ENCODE data around the gene NAGA. TPM values are rescaled to one million over a fixed set of nuclear protein-coding genes. Genes with fewer than 3 reads are reported as not detected.

The NAGA gene
- total RNA-seq, 4 donors from 2014 or later, result 48.3 to 120 (median 96.0) TPM

DNA sequence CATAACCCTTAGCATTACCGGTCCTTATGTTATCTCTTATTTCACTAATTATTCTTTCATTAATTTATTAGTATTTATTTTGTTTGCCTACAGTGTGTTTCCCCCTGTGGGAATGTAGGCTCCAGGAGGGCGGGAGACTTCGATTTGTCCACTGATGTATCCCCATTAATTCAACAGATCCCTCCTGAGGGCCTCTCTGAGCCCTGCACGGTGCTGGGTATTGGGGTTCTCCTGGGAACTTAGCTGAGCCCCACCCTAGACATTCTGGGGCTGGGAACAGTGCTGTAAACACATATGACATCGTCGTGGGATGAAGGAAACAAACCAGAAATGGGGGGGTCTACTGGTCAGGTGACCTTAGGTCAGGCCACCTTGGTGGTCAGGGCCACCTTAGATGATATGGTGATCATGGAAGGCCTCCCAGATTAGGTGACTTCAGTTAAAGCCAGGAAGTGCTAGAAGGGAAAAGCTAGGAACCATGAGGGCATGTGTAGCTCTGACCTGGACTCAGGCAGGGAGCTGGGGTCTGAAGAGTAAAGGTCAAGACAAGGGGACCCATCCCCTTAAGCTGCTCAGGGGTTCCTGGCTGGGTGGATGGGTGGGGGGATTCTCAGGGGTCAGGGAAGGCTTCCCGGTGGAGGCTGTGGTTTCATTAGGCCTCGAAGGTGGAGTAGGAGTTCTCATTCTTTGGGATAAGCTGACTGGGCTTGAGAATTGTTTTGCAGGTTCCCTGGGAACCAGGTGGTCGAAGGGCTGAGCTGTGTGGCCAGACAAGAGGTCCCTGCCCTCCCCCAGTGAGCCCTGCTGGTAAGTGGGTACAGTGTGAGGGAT lies 4.4 kb upstream of the NAGA start:
- no peak for DNase-seq
- in situ Hi-C loops (cut with MboI; ENCODE audit: low pct_ligation_motif_present in 1 of 4, low pct_unique_long_range_greater_than_20kb in 1 of 4, low sequenced_read_pairs in 3 of 4), result no loop called here
- Histone ChIP-seq H3K4me1 (peaks cover 29 to 47% (median 40%) of the 10 kb centered on the region in 4 donors), H3K9me3 (no peaks in the 10 kb centered on the region), H3K27me3 (no peaks in the 10 kb centered on the region), H3K27ac (peak overlapping the region; percentile 90 to 94 (median 92)), H3K4me3 (peak overlapping the region; percentile 63 to 81 (median 70)), H3K36me3 (no peaks in the 10 kb centered on the region)
- TF ChIP-seq, protein P1, sequence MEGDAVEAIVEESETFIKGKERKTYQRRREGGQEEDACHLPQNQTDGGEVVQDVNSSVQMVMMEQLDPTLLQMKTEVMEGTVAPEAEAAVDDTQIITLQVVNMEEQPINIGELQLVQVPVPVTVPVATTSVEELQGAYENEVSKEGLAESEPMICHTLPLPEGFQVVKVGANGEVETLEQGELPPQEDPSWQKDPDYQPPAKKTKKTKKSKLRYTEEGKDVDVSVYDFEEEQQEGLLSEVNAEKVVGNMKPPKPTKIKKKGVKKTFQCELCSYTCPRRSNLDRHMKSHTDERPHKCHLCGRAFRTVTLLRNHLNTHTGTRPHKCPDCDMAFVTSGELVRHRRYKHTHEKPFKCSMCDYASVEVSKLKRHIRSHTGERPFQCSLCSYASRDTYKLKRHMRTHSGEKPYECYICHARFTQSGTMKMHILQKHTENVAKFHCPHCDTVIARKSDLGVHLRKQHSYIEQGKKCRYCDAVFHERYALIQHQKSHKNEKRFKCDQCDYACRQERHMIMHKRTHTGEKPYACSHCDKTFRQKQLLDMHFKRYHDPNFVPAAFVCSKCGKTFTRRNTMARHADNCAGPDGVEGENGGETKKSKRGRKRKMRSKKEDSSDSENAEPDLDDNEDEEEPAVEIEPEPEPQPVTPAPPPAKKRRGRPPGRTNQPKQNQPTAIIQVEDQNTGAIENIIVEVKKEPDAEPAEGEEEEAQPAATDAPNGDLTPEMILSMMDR (IDR thresholded peaks at IDR 0.05), result no peak
- TF ChIP-seq EP300 (IDR thresholded peaks at IDR 0.05; ENCODE audit: low read depth) (no peak), POLR2A (IDR thresholded peaks at IDR 0.05) (no peak), POLR2AphosphoS5 (IDR thresholded peaks at IDR 0.05) (no peak)
- intact Hi-C loops (cut with DNase I; ENCODE audit: low total_unique reads), result no loop called here
- WGBS, 2 donors (ENCODE audit: low coverage in 1 of 2), result 61 to 65% methylated on average over 3 to 9 of the region's 9 CpGs

DNA sequence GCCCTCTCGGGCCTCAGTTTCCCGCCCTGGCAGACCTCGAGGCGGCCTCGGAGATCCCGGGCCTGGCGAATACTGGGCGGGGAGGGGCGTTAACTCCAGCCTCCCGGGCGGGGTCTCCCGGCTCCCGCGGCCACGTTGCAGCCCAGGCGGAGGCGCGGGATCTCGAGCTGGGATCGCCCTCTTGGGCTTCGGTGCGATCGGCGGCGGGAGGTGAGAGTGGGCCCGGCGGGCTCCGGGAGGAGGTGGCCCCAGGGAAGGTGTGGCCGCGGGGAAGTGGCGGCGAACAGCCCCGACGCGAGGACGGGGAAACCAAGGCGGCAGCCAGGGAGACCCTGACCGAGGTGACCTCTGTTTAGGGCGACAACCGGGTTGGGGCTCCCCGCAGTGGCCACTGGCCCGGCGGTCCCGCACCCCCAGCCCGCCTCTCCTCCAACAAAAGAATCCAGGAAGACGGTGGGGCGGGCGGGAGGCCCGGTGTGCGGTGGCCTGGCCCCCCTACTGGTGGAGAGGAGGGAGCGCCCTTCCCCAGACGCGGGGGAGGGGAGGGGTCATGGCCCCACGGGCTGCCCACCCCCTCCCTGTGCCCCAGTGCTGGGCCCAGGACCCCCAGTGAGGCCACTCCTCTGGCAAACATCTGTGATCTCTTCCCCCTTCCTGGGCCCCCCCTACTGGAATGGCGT lies 3.7 kb upstream of the NAGA start, which contains the start of gene PHETA2:
TSS of gene PHETA2 (plus strand) at position 117 of the 680 bp plus-strand sequence. CDS start 3,046 bp downstream, outside the sequence.
- WGBS, 2 donors (ENCODE audit: low coverage in 1 of 2), result 0 to 3% methylated on average over 1 to 25 of the region's 55 CpGs
- H3K27ac ChIP-seq, result peak within 1 kb of the TSS; percentile 90 to 94 (median 92)
- no peaks in the 10 kb centered on the region for H3K36me3 ChIP-seq
- peak within 1 kb of the TSS; percentile 63 to 81 (median 70) for H3K4me3 ChIP-seq
- no peaks in the 10 kb centered on the region for H3K9me3 ChIP-seq
- no peaks in the 10 kb centered on the region for H3K27me3 ChIP-seq
- in situ Hi-C loops (cut with MboI; ENCODE audit: low pct_ligation_motif_present in 1 of 4, low pct_unique_long_range_greater_than_20kb in 1 of 4, low sequenced_read_pairs in 3 of 4) (no loop called here), intact Hi-C loops (cut with DNase I; ENCODE audit: low total_unique reads) (no loop called here)
- TF ChIP-seq EP300 (IDR thresholded peaks at IDR 0.05; ENCODE audit: low read depth) (no peak), POLR2A (IDR thresholded peaks at IDR 0.05) (peak; percentile 55), POLR2AphosphoS5 (IDR thresholded peaks at IDR 0.05) (peak in 1 of 3 donors; percentile 37)
- TF ChIP-seq, protein P1 (IDR thresholded peaks at IDR 0.05), result peak; percentile 40 to 76 (median 55)
- peaks cover 33 to 54% (median 46%) of the 10 kb centered on the region in 4 donors for H3K4me1 ChIP-seq
- DNase-seq, result peak; percentile 63

DNA sequence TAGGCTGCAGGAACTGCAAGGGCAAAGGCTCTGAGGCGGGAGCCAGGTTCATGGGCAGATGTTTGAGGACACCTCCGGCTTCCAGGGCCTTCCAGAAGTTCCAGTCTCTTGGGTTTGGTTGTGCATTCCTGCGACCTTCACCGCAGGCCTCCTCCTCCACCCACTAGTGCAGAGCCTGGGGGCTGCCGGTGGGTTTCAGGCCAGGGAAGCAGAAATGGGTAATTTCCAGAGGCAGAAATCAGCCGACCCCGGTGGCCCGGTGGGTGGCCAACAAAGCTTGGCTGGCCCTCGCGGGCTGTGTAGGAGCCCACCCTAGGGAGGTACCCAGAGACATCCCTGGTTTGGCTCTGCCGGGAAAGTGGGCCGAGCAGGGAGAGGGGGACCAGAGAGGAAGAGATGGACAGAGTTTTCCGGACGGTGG lies 3.0 kb upstream of the NAGA start:
- Histone ChIP-seq H3K4me1 (peaks cover 27 to 52% (median 40%) of the 10 kb centered on the region in 4 donors), H3K9me3 (no peaks in the 10 kb centered on the region), H3K36me3 (no peaks in the 10 kb centered on the region), H3K27ac (peak overlapping the region; percentile 90 to 94 (median 92)), H3K27me3 (no peaks in the 10 kb centered on the region), H3K4me3 (peak overlapping the region; percentile 63 to 81 (median 70))
- WGBS, 2 donors (ENCODE audit: low coverage in 1 of 2), result 78% methylated on average over 13 of the region's 14 CpGs; no CpG with 5 or more reads in 1 of the 2 donors
- in situ Hi-C loops (cut with MboI; ENCODE audit: low pct_ligation_motif_present in 1 of 4, low pct_unique_long_range_greater_than_20kb in 1 of 4, low sequenced_read_pairs in 3 of 4) (no loop called here), intact Hi-C loops (cut with DNase I; ENCODE audit: low total_unique reads) (no loop called here)
- DNase-seq, result no peak
- TF ChIP-seq POLR2A (IDR thresholded peaks at IDR 0.05) (no peak), EP300 (IDR thresholded peaks at IDR 0.05; ENCODE audit: low read depth) (no peak), POLR2AphosphoS5 (IDR thresholded peaks at IDR 0.05) (no peak)
- TF ChIP-seq, protein P1 (IDR thresholded peaks at IDR 0.05), result no peak
